Activated CD4-positive, alpha-beta T cell treated with anti-CD3 and anti-CD28 coated beads for 24 hours (primary cell): Measurements from ENCODE around the gene FCRL3.
"Not testable (repeated sequence)": the region's sequence is repeated elsewhere in the genome, so short reads cannot be mapped to it uniquely, and the experiment has no call there.

Experiments used
- DNase-seq, 2 donors: peaks; one replicate each; pipeline ENCODE4 v3.0.0-alpha.2; 2020; ENCODE audit warnings: low read depth in 2 of 2

The FCRL3 gene

DNA sequence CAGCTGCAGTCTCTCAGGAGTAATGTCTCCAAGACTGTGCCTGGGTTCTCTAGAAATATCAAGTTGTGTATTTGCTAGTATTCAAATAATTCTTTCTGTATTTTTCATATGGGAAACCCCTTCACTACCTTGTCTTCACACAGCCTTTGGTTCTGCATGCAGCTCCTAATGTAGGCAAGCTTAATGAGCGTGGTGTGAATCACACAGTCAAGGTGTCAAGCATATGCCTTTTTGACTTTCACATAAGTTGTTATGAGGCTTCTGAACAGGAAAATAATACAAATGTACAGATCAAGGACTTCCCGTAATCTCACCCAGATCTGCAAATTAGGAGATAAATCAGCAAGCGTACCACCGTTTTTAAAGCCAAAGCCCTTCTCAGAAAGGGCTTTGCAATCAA is at the start of gene FCRL3:
Gene FCRL3, minus strand, starts transcription at position 38 of the 400 bp plus-strand sequence. CDS start 280 bp downstream, outside the sequence.
- no peak for DNase-seq

GRCh38 chr1:157748262-157748817 is 47.8 kb upstream of the FCRL3 start:
- no peak for DNase-seq

GRCh38 chr1:157739229-157739901 is 38.8 kb upstream of the FCRL3 start:
- DNase-seq, result no peak

- DNase-seq, result not testable (repeated sequence)
Measured at GRCh38 chr1:157735991-157736390, 35.4 kb upstream of the FCRL3 start.

GRCh38 chr1:157734321-157734720 is 33.8 kb upstream of the FCRL3 start:
- DNase-seq, result no peak

DNA sequence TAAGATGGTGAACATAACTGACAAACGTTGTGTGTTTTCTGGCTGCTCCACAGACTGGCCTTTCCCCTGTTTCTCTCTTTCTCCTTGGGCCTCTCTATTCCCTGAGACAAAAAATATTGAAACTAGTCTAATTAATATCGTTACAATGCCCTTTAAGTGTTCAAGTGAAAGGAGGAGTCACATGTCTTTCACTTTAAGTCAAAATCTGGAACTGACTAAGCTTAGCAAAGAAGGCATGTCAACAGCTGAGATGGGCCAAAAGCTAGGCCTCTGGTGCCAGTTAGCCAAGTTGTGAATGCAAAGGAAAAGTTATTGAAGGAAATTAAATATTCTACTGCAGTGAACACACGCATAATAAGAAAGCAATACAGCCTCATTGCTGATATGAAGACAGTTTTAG is 32.2 kb upstream of the FCRL3 start:
- DNase-seq, result no peak

DNA sequence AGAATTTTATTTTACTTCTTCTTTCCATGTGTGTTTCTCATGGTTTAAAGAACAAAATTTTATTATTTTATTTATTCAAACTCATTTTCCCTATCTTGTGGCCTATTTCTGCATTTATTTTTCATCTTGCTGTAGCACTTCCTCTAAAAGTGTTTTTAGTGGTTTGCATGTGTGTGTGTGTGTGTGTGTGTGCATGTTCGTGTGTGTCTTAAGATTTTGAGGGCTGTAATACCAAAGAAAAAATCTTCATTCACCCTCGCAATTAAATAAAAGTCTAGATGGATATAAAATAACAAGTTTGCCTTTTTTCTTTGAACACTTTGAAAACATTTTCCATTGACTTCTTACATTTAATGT is 24.6 kb upstream of the FCRL3 start:
- DNase-seq, result no peak

- DNase-seq, result no peak
Measured at GRCh38 chr1:157724537-157725220, 24.1 kb upstream of the FCRL3 start.

DNA sequence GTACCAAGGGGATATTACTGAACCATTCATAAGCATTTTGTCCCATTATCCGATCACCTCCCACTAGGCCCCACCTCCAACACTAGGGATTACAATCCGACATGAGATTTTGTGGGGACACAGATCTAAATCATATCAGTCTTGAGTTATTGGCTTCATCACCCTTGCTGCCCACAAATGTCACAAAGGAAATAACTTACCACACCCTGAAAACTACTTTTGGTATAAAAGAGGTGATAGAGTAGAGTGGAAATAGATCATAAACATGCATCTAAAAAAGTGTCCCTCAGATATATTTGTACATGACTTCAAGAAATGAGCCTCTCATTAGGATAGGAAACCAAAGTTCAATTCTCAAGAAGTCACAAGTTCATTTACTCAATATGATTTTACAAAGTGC is 22.6 kb upstream of the FCRL3 start:
- DNase-seq, result no peak

- no peak for DNase-seq
Measured at GRCh38 chr1:157721985-157722384, 21.4 kb upstream of the FCRL3 start.

DNA sequence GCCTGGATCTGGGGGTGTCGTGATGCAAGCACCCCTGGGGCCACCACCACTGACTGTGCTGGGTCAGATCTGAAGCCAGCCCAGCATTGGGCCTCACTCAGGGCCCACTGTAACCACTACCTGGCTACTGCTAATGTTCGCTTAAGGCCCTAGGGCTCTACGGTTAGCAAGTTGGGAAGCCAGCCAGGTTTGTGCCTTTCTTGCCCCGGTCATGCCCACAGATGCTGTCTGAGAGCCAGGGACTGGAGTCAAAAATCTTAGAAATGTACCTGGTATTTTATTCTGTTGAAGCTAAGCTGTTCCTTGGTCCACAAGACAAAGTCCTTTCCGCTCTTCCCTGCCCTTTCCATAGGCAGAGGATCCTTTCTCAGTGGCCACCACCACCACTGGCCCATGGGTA is 15.2 kb upstream of the FCRL3 start:
- no peak for DNase-seq

DNA sequence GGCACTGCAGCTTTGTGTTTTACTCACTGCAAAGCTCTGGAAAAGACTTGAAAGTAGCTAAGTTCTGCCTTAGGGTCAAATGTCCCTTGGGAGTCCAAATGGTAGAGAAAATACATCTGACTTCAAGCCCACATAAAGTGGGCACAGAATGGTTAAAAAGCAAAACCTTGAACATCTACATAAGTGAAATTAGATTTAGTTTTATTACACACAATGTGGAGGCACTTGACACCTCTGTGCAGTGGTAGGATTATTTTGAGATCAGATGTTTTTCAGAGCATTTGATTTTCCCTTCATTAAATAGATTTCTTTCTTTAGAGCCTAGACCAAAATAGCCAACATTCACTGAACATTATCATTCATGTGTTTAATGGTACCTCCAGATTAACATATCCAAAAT is 11.2 kb upstream of the FCRL3 start:
- no peak for DNase-seq

DNA sequence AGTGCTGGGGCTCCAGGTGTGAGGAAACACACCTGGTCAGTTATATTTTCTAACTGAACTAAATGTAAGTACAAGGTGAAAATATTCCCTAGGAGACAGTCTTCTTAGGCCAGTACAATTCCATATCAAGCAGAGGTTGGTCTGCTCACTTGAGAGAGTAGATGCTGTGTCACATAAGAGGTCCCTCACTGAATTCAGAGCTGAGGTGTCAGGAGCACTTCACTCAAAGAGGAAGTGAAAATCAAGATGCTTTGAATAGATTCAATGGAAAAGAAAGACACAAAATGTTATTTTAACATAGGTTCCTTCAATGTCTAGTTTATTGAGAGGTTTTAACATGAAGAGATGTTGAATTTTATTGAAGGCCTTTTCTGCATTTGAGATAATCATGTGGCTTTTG is 4.3 kb upstream of the FCRL3 start:
- DNase-seq, result no peak

- no peak for DNase-seq
Measured at GRCh38 chr1:157703981-157704380, 3.4 kb upstream of the FCRL3 start.

- no peak for DNase-seq
Measured at GRCh38 chr1:157702308-157702825, 1.8 kb upstream of the FCRL3 start.

DNA sequence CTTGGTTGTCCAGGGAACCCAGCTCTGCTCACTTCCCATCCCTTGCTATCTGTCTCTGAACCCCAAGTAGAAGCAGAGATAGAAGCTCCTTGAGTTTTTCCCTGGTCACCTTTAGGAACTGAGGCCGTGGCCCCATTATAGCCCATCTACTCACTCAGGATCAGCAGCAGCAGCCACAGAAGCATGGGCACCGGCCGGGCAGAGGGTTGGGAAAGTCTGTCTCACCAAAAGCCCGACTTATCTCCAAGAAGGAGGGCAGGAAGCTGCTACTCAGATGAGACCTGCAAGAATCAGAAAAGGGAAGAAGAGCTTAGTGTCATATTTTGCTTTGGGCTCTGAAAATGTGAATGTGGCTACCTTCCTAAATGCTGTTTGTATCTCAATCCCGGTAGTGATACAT is 264 bp downstream of the FCRL3 start:
- no peak for DNase-seq

GRCh38 chr1:157697781-157698569 is 2.6 kb downstream of the FCRL3 start:
- DNase-seq, result no peak

- no peak for DNase-seq
Measured at GRCh38 chr1:157696966-157697628, 3.5 kb downstream of the FCRL3 start.

- DNase-seq, result no peak
Measured at GRCh38 chr1:157695417-157695816, 5.2 kb downstream of the FCRL3 start.

DNA sequence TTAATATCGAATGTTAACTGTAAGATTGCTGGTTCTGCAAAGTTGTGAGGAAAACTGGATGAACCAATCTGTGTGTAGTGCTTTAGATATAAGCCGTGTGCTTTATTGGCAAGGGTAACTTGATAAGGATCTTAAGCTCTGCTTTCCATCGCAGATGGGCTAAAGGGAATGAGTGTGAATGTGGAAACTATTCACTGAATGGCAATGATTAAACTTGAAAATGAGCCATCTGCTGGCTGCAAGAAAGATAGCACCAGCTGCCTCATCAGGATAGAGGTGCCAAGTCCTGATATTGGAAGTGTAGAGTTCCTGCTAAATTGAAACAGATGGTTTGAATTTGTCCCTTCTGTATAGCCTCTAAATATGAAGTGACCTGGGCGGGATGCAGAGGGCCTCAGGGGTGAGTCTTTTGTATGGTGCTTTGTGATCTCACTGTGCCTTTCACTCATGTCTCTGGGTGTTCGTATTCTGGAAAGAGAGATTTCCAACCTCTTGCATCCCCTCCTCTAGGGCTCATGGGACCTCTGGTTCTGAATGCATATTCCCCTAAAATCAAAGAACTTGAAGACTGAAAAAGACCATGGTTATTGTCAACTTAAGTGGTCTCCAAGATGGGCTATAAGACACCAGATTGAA is 9.2 kb downstream of the FCRL3 start:
- no peak for DNase-seq

DNA sequence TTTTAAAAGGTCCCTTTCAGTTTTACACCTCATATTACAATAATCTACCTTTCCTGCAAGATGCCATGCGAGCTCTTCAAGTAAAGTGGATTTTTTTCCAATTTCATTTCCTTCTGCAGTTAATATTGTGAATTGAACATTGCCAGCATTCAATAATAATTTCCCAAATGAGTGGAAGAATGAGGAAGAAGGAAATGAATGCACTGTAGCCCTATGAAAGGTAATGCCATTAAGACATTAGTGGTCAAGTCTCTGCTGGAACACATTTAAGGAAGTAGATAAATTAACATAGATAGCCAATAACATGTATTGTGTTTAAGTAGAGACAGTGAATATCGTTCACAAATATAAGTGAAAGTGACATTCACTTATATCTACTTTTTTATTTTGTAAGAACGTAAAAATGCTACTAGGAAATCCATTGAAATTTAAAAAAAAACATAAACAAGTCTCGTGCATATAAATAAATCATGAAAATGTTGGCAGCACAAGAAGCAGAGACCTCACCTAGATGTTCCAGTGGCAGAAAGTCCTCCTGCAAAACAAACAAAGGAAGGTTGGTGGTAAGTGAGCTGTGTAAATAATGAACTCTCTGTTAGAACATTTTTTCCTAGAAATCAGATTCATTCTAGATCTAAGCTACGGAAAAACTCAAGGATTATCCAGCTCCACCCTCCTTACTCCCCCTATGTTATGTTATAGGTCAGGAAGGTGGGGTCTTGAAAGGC is 17.7 kb downstream of the FCRL3 start:
- DNase-seq, result no peak
